HG03196 (cell line): Measurements from ENCODE around the gene FCRL6.

ENCODE experiments used
- ATAC-seq: cut with Tn5 transposase; IDR thresholded peaks from one replicate; pipeline ENCODE4 v1.9.1; 2021; ENCODE audit not compliant: unreplicated experiment

Gene FCRL6

GRCh38 chr1:159799446-159799985, 2.6 kb upstream of the FCRL6 start:
- no peak for ATAC-seq

GRCh38 chr1:159800177-159800930, 1.8 kb upstream of the FCRL6 start:
- peak; percentile 55 for ATAC-seq

DNA sequence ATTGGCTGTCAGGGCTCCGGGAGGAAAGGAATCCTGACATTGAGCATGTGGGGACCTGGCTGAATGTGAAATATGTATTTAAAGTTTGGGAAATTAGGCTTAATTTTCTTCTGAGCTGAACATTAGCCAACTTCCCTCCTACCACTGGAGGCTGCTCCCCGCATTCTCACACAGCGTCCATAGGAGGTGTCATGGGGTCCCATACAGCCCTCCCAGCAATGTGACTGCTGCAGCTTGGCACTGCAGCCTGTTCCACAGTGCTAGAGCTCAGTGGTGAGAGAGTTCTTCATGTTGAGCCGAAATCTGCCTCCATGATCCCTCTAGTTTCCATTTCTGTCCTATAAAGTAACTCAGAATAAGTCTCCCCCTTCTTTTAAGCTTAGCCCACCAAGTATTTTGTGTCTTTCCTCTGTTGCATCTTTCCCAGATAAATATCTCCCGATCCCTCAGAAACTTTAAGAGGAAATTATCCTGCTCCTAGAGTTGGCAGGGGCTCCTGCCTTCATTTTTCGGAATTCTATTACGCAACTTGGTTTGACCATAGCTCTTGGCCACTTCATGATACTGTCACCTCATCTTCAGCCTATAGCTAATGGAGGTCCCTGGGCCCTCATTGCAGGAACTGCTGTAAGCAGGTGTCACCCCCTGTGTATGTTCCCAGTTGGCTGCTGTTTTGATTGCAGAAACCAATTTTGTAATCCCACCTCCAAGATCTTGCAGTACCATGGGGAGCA, 2.0 kb downstream of the FCRL6 start:
- no peak for ATAC-seq

DNA sequence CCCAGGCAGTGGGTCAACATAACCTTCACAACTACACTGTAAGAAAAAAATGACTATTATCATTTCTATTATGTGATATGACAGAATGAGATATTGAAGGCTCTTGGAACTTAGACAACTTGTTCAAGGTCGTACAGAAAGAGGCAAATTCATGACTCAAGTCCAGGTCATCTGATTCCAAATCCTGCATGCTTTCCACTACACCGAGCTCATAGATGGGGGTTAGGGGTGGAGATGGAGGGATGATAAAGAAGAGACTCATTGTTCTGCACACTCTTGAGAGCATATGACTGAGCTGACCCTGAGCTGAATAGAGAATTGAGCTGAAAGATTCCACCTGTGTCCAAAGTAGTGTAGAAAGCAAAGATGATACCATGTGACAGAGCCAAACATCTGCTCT, 2.8 kb downstream of the FCRL6 start:
- ATAC-seq, result no peak

DNA sequence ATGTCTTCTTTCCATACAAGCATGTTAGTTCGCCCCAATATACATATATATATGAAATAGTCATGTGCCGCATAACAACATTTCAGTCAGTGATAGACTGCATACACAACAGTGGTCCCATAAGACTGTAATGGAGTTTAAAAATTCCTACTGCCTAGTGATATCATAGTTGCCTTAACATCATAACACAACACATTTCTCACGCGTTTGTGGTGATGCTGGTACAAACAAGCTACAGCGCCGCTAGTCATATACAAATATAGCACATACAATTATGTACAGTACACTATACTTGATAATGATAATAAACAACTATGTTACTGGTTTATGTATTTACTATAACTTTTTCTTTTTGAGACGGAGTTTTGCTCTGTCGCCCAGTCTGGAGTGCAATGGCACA, 13.8 kb downstream of the FCRL6 start:
- ATAC-seq, result no peak

- no peak for ATAC-seq
Observed at GRCh38 chr1:159817276-159818041, 15.3 kb downstream of the FCRL6 start.

- no peak for ATAC-seq
Observed at GRCh38 chr1:159821171-159821867, 19.2 kb downstream of the FCRL6 start.

- ATAC-seq, result no peak
Observed at GRCh38 chr1:159823406-159823805, 21.2 kb downstream of the FCRL6 start.

DNA sequence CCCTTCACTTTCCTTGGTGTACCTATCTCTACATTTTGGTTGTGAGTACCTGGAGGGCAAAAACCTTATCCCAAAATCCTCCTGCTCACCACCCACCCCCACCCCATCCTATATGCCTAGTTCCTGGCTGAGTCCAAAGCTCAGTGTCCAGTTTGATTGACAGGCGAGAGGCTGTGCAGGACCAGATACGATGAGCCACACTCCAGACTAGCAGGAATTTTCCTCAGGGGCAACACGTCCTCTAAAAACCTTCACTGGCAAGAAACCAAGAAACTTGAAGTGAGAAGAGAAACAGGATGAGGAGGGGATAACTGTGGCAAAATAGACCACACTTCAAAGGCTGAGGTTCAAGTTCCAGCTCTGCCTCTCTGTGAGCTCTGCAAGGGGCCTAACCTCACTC, 23.4 kb downstream of the FCRL6 start:
- ATAC-seq, result no peak

GRCh38 chr1:159826441-159827101, 24.4 kb downstream of the FCRL6 start, which contains the start of gene SLAMF8:
Gene SLAMF8 (plus strand): TSS chr1:159826873. CDS start chr1:159826899, 26 bp downstream.
- ATAC-seq, result no peak

- no peak for ATAC-seq
Observed at GRCh38 chr1:159827102-159827490, 24.9 kb downstream of the FCRL6 start.

DNA sequence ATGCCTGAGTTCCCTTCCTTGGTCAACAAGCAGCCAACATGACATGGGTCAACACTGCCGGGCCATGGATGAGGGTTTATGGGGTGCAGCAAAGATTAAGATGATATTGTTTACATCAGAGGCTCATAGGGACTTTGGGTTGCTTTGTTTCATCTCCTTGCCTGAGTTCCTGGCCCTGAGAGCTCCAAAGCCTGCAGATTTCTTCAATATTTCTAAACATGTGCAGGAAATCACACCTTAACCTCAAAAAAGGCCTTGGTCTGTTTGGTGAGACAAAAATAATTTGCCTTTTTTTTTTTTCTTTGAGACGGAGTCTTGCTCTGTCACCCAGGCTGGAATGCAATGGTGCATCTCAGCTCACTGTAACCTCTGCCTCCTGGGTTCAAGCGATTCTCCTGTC, 25.4 kb downstream of the FCRL6 start:
- no peak for ATAC-seq

- ATAC-seq, result no peak
Observed at GRCh38 chr1:159828176-159828575, 26.0 kb downstream of the FCRL6 start.

DNA sequence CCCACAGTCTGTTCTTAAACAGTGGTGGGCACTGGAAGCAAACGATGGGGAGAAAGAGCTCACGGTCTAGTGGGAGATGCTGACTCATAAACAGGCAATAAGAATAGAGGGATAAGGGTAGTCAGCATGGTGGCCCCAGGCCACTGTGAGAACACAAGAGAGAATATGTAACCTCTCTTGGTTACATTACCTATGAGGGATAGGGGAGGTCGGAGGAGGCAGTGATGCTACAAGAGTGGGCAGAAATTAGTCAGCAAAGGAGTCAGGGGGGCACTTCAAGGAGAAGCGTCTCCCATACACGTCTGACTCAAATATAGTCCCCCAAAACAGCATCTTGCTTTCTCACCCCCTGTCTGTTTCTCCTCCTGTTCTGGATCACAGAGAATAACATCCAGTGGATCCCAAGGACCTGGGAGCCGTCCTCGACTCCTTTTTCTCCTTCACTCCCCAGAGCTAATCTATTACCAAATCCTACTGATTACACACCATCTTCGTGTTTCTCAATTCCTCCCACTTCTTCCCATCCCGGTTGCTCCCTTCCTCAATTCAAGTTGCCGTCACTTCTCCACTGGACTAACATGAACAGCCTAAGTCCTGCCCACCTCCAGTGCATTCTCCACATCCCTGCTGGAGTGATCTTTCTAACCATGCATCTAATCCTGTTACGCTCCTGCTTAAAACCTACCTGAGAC, 26.6 kb downstream of the FCRL6 start:
- ATAC-seq, result no peak

DNA sequence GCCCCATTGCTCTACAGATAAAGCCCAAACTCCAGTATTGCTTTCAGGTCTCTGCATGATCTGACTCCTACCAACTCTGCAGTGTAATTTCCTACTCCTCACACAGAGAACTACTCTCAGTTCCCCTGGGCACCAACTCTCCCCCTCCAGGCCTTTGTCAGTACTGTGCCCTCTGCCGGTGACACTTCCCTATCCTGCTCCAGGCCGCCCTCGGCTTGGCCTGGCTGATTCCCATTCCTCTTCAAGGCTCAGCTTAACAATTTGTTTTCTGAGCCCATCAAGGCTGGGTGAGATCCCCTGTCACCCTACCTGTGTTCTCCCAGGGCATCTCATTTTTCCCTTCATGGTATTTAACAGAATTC, 27.1 kb downstream of the FCRL6 start:
- ATAC-seq, result peak; percentile 73

DNA sequence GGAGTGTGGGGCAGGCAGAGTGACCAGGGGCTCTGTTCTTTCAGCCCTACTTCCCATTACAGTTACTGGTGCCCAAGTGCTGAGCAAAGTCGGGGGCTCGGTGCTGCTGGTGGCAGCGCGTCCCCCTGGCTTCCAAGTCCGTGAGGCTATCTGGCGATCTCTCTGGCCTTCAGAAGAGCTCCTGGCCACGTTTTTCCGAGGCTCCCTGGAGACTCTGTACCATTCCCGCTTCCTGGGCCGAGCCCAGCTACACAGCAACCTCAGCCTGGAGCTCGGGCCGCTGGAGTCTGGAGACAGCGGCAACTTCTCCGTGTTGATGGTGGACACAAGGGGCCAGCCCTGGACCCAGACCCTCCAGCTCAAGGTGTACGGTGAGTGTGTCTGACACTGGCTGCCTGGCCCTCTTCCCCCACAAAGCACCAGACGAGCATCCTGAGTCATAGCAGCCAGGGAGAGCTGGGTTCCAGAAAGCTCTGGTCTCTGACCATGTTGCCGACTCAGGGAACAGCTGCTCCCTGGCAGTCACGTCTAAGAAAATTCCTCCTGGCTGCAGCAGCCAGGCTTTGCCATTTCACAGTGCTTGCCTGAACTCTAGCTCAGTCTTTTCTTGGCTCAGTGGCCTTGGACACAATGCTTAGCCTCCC, 27.8 kb downstream of the FCRL6 start:
- no peak for ATAC-seq

- no peak for ATAC-seq
Observed at GRCh38 chr1:159830722-159831121, 28.6 kb downstream of the FCRL6 start.

- no peak for ATAC-seq
Observed at GRCh38 chr1:159831412-159832141, 29.4 kb downstream of the FCRL6 start.

DNA sequence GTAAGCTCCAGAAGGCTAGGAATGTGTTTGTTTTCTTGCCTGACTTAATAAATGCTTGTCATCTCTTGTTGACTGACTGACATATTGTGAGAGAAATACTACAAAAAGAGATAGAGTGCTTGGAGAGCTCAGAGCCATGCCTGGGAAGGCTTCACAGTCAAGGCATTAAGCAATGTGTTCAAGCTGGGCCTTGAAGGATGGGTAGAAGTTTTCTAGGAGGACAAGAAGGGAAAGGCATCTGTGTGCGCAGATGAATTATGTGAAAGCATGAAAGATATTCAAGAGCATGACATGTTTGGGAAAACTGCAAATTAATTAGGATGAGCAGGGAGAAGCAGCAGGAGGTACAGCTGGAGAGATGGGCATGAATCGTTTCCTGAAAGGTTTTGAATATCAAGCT, 30.1 kb downstream of the FCRL6 start:
- no peak for ATAC-seq
